SK-N-SH treated with all-trans-retinoic acid at 6 μM for 48 hours (cell line): ENCODE measurements around the gene ATP8A1.

Source experiments
- CREB5 ChIP-seq: fragments of 250-450 bp; sonication (Bioruptor Pico); IDR thresholded peaks from 2 replicates; pipeline ENCODE4 v1.5.1; 2020; ENCODE audit warnings: low read depth, mild to moderate bottlenecking, moderate library complexity
- PATZ1 ChIP-seq: fragments of 250-450 bp; sonication (Bioruptor Pico); IDR thresholded peaks from 2 replicates; pipeline ENCODE4 v1.8.0; 2020; ENCODE audit warnings: mild to moderate bottlenecking, moderate library complexity, borderline replicate concordance
- PPARA ChIP-seq: fragments of 250-450 bp; sonication (Bioruptor Pico); IDR thresholded peaks from 2 replicates; pipeline ENCODE4 v1.5.0; 2020; ENCODE audit warnings: mild to moderate bottlenecking, borderline replicate concordance
- TCF4 ChIP-seq: fragments of 250-450 bp; sonication (Bioruptor Pico); IDR thresholded peaks from 2 replicates; pipeline ENCODE4 v1.8.0; 2021; ENCODE audit warnings: mild to moderate bottlenecking, moderate library complexity, borderline replicate concordance
- ZFP3 ChIP-seq: fragments of 250-450 bp; sonication (Bioruptor Pico); IDR thresholded peaks from 2 replicates; pipeline ENCODE4 v1.5.0; 2020; ENCODE audit warnings: mild to moderate bottlenecking, moderate library complexity
- ZFP30 ChIP-seq: fragments of 450-650 bp; formaldehyde crosslinking; IDR thresholded peaks from 2 replicates; pipeline ENCODE4 v1.5.0; 2022; ENCODE audit warnings: mild to moderate bottlenecking, moderate library complexity

- TF ChIP-seq ZFP3 (CRISPR knock-in tag) (no peak), CREB5 (CRISPR knock-in tag) (no peak), PATZ1 (CRISPR knock-in tag) (no peak), PPARA (CRISPR knock-in tag) (no peak), ZFP30 (no peak), TCF4 (no peak)
Measured at GRCh38 chr4:42478509-42478908, 178.4 kb downstream of the ATP8A1 start.
